GM23338 (cell line): ENCODE measurements around the gene IRAK2. TPM values are rescaled to one million over a fixed set of nuclear protein-coding genes. Genes with fewer than 3 reads are reported as not detected.

Source experiments
- ATAC-seq: fragments of 200-7000 bp; cut with Tn5 transposase; 3 replicates; pipeline ENCODE4 v1.9.1; 2020
- DNase-seq: peaks from one replicate; pipeline ENCODE4 v3.0.0-alpha.2; 2015; ENCODE audit warnings: low spot score
- H2AFZ ChIP-seq: fragments of 200-600 bp; sonication (generic); 2 replicates; pipeline ENCODE4 v1.8.0; 2016; ENCODE audit warnings: antibody characterized with exemption, mild to moderate bottlenecking, moderate library complexity
- H3F3A ChIP-seq: fragments of 200-600 bp; sonication (generic); replicated peaks from 2 replicates; pipeline ENCODE4 v1.8.0; 2017; ENCODE audit warnings: antibody characterized with exemption, mixed run types, low read depth
- H3K27ac ChIP-seq: fragments of 200-600 bp; sonication (generic); 2 replicates; pipeline ENCODE4 v1.6.1; 2016; ENCODE audit warnings: low read depth
- H3K27me3 ChIP-seq: fragments of 200-600 bp; sonication (generic); 2 replicates; pipeline ENCODE4 v1.8.0; 2016; ENCODE audit warnings: mild to moderate bottlenecking, mixed run types, moderate library complexity; ENCODE audit not compliant: insufficient read depth
- H3K36me3 ChIP-seq: fragments of 200-600 bp; sonication (generic); 2 replicates; pipeline ENCODE4 v1.8.0; 2016; ENCODE audit warnings: mild to moderate bottlenecking; ENCODE audit not compliant: insufficient read depth
- H3K4me1 ChIP-seq: fragments of 200-600 bp; sonication (generic); 2 replicates; pipeline ENCODE4 v1.8.0; 2016; ENCODE audit warnings: mild to moderate bottlenecking, moderate library complexity; ENCODE audit not compliant: insufficient read depth
- H3K4me2 ChIP-seq: fragments of 200-600 bp; sonication (generic); 2 replicates; pipeline ENCODE4 v1.7.1; 2017; ENCODE audit warnings: mixed run types
- H3K4me3 ChIP-seq: fragments of 200-600 bp; sonication (generic); 2 replicates; pipeline ENCODE4 v1.6.1; 2016; ENCODE audit warnings: mixed run types
- H3K79me2 ChIP-seq: fragments of 200-600 bp; sonication (generic); replicated peaks from 2 replicates; pipeline ENCODE4 v1.8.0; 2017; ENCODE audit warnings: mild to moderate bottlenecking; ENCODE audit not compliant: insufficient read depth
- H3K9me2 ChIP-seq: fragments of 200-600 bp; sonication (generic); 2 replicates; pipeline ENCODE4 v1.8.0; 2017; ENCODE audit not compliant: insufficient read depth
- H4K20me1 ChIP-seq: fragments of 200-600 bp; sonication (generic); replicated peaks from 2 replicates; pipeline ENCODE4 v1.8.0; 2017; ENCODE audit warnings: mild to moderate bottlenecking; ENCODE audit not compliant: insufficient read depth
- H3K27ac Mint-ChIP-seq: 2 replicates; pipeline ENCODE4 v1.8.0; 2020; ENCODE audit warnings: inconsistent platforms, mild to moderate bottlenecking, moderate library complexity, mixed read lengths
- H3K27me3 Mint-ChIP-seq: 3 replicates; pipeline ENCODE4 v1.8.0; 2022; ENCODE audit warnings: low read depth, mild to moderate bottlenecking, moderate library complexity, mixed read lengths, inconsistent platforms; ENCODE audit not compliant: insufficient read depth, poor library complexity
- H3K36me3 Mint-ChIP-seq: 3 replicates; pipeline ENCODE4 v1.8.0; 2021; ENCODE audit warnings: low read depth, mild to moderate bottlenecking, inconsistent platforms, moderate library complexity, mixed read lengths
- H3K4me1 Mint-ChIP-seq: 3 replicates; pipeline ENCODE4 v1.8.0; 2020; ENCODE audit warnings: mild to moderate bottlenecking, inconsistent platforms, mixed read lengths
- H3K4me3 Mint-ChIP-seq: 3 replicates; pipeline ENCODE4 v1.8.0; 2021; ENCODE audit warnings: moderate library complexity, mild to moderate bottlenecking, inconsistent platforms, mixed read lengths
- H3K9me3 Mint-ChIP-seq: 3 replicates; pipeline ENCODE4 v1.8.0; 2020; ENCODE audit warnings: moderate library complexity, mild to moderate bottlenecking, inconsistent platforms, mixed read lengths
- CREB1 ChIP-seq: fragments of 250-450 bp; sonication (Bioruptor Pico); IDR thresholded peaks from 2 replicates; pipeline ENCODE4 v1.5.0; 2020; ENCODE audit warnings: low read depth, mild to moderate bottlenecking, moderate library complexity
- CTCF ChIP-seq, 2 experiments: fragments of 200-600 bp in 1 of 2; sonication (generic) in 1 of 2; conservative IDR thresholded peaks; 2 replicates each; pipeline versions ENCODE4 v1.5.1 to v1.6.1; 2016 to 2017; ENCODE audit warnings: antibody characterized with exemption in 2 of 2, low read depth in 2 of 2, mild to moderate bottlenecking in 2 of 2, moderate library complexity in 1 of 2
- EZH2phosphoT487 ChIP-seq: fragments of 200-600 bp; sonication (generic); IDR thresholded peaks from one replicate; pipeline ENCODE4 v1.8.1; 2018; ENCODE audit warnings: antibody characterized with exemption; ENCODE audit not compliant: unreplicated experiment
- JUNB ChIP-seq: IDR thresholded peaks from one replicate; pipeline ENCODE4 v1.6.1; 2016; ENCODE audit warnings: antibody characterized with exemption; ENCODE audit not compliant: unreplicated experiment
- POLR2AphosphoS5 ChIP-seq: IDR thresholded peaks from 2 replicates; pipeline ENCODE4 v1.6.1; 2016; ENCODE audit warnings: antibody characterized with exemption, low read depth
- REST ChIP-seq: IDR thresholded peaks from one replicate; pipeline ENCODE4 v1.6.1; 2018; ENCODE audit warnings: antibody characterized with exemption; ENCODE audit not compliant: unreplicated experiment
- ZNF331 ChIP-seq: fragments of 250-450 bp; sonication (Bioruptor Pico); IDR thresholded peaks from 2 replicates; pipeline ENCODE4 v1.5.0; 2020; ENCODE audit warnings: low read depth, mild to moderate bottlenecking, moderate library complexity
- polyA plus RNA-seq: library from polyadenylated mRNA; unstranded; fragments of >200 nt; fragmentation: Nextera tagmentation; extraction: Ambion mirVana; gene quantifications from 2 replicates; pipeline ENCODE4 v1.2.1, GENCODE V29; 2016
- total RNA-seq: library from RNA; depleted of rRNA; stranded (reverse); fragments of >200 nt; shearing (Covaris generic); gene quantifications from 2 replicates; pipeline ENCODE4 v1.2.3, GENCODE V29; 2014
- TF ChIP-seq, protein P1 (sequence below): IDR thresholded peaks from 2 replicates; pipeline ENCODE4 v1.6.1; 2016; ENCODE audit warnings: antibody characterized with exemption

Gene IRAK2
- total and polyA plus RNA-seq, 2 experiments from 2014 or later, result 0.37 to 1.4 TPM

- peak within 1 kb of the TSS; percentile 98 for H3K4me3 ChIP-seq
- no peaks in the 10 kb centered on the region for H3K9me2 ChIP-seq
- H3K36me3 Mint-ChIP-seq, result peaks cover 6% of the 10 kb centered on the region; the same call in 1 of the 3 replicates
- no peaks in the 10 kb centered on the region for H3K27me3 ChIP-seq
- H3F3A ChIP-seq, result 0 out of 2 replicates have a peak, but pooled peaks cover 4% of the 10 kb centered on the region
- peaks cover 7% of the 10 kb centered on the region; the same call in 1 of the 2 replicates for H4K20me1 ChIP-seq
- H3K27me3 Mint-ChIP-seq, result peaks cover 10% of the 10 kb centered on the region
- peak within 1 kb of the TSS; percentile 87 for H3K27ac Mint-ChIP-seq
- H3K4me3 Mint-ChIP-seq, result peak within 1 kb of the TSS; percentile 99
- ATAC-seq, result peak; percentile 94
- peak within 1 kb of the TSS; percentile 96 for H3K4me2 ChIP-seq
- H3K79me2 ChIP-seq, result peaks cover 47% of the 10 kb centered on the region
- peaks cover 6% of the 10 kb centered on the region for H3K4me1 Mint-ChIP-seq
- no peaks in the 10 kb centered on the region; the same call in 2 of the 3 replicates for H3K9me3 Mint-ChIP-seq
- TF ChIP-seq CREB1, result peak; percentile 68
- TF ChIP-seq REST, result no peak
- TF ChIP-seq ZNF331 (CRISPR knock-in tag), result no peak
- peak; percentile 99 for TF ChIP-seq POLR2AphosphoS5
- peak; percentile 95 for DNase-seq
- peak within 1 kb of the TSS; percentile 83; the same call in 1 of the 2 replicates for H3K27ac ChIP-seq
- no peaks in the 10 kb centered on the region; the same call in 1 of the 2 replicates for H3K36me3 ChIP-seq
- H2AFZ ChIP-seq, result peak within 1 kb of the TSS; percentile 91; the same call in 1 of the 2 replicates
- H3K4me1 ChIP-seq, result peaks cover 4% of the 10 kb centered on the region
Measured at GRCh38 chr3:10115326-10116137, 49.2 kb upstream of the IRAK2 start, which contains the start of gene BRK1. Gene BRK1, plus strand, starts transcription at chr3:10115675. Its CDS starts 27 bp downstream, at chr3:10115702.

GRCh38 chr3:10116138-10116460 is 48.6 kb upstream of the IRAK2 start:
- Mint-ChIP-seq H3K4me3 (peak overlapping the region; percentile 99), H3K27me3 (peaks cover 10% of the 10 kb centered on the region), H3K27ac (peak overlapping the region; percentile 66; the same call in 1 of the 2 replicates), H3K36me3 (peaks cover 9% of the 10 kb centered on the region; the same call in 1 of the 3 replicates), H3K9me3 (no peaks in the 10 kb centered on the region; the same call in 2 of the 3 replicates), H3K4me1 (peaks cover 6% of the 10 kb centered on the region)
- Histone ChIP-seq H3K27ac (no peak overlapping the region; the same call in 1 of the 2 replicates), H2AFZ (peak overlapping the region; percentile 87; the same call in 1 of the 2 replicates), H3K27me3 (no peaks in the 10 kb centered on the region), H3K9me2 (no peaks in the 10 kb centered on the region), H3K4me3 (peak overlapping the region; percentile 98), H3K36me3 (peaks cover 5% of the 10 kb centered on the region; the same call in 1 of the 2 replicates), H3K4me1 (peaks cover 4% of the 10 kb centered on the region), H3K79me2 (peaks cover 53% of the 10 kb centered on the region), H3K4me2 (peak overlapping the region; percentile 96), H4K20me1 (peaks cover 13% of the 10 kb centered on the region; the same call in 1 of the 2 replicates), H3F3A (0 out of 2 replicates have a peak, but pooled peaks cover 4% of the 10 kb centered on the region)
- DNase-seq (no peak), ATAC-seq (peak; percentile 24)
- TF ChIP-seq EZH2phosphoT487 (no peak), JUNB (no peak), CREB1 (no peak), ZNF331 (CRISPR knock-in tag) (no peak), REST (no peak), CTCF (conservative IDR thresholded peaks at IDR 0.05; ENCODE audit: low read depth in 2 of 2) (no peak)
- TF ChIP-seq, protein P1, sequence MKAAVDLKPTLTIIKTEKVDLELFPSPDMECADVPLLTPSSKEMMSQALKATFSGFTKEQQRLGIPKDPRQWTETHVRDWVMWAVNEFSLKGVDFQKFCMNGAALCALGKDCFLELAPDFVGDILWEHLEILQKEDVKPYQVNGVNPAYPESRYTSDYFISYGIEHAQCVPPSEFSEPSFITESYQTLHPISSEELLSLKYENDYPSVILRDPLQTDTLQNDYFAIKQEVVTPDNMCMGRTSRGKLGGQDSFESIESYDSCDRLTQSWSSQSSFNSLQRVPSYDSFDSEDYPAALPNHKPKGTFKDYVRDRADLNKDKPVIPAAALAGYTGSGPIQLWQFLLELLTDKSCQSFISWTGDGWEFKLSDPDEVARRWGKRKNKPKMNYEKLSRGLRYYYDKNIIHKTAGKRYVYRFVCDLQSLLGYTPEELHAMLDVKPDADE, result no peak
